Astrocyte (in vitro differentiated cells and primary cell): ENCODE results near the gene MTF1. TPM values are rescaled to one million over a fixed set of nuclear protein-coding genes. Genes with fewer than 3 reads are reported as not detected.

ENCODE experiments used
- DNase-seq: peaks from one replicate; pipeline ENCODE4 v3.0.0-alpha.2; 2010; ENCODE audit warnings: low read depth
- FAIRE-seq: peaks from 2 replicates; lab custom pipeline; 2011; peaks lifted over from hg19 to GRCh38; lab: Jason Lieb, UNC
- H2AFZ ChIP-seq: 2 replicates; pipeline ENCODE4 v1.6.0; 2012; ENCODE audit warnings: low read depth, low read length, inconsistent platforms
- H3K27ac ChIP-seq: 2 replicates; pipeline ENCODE4 v1.5.1; 2011; ENCODE audit warnings: low read depth, low read length, inconsistent platforms
- H3K27me3 ChIP-seq: 2 replicates; pipeline ENCODE4 v1.6.0; 2011; ENCODE audit warnings: low read length, inconsistent platforms; ENCODE audit not compliant: insufficient read depth
- H3K36me3 ChIP-seq: 2 replicates; pipeline ENCODE4 v1.5.1; 2011; ENCODE audit warnings: low read length, inconsistent platforms; ENCODE audit not compliant: insufficient read depth
- H3K4me1 ChIP-seq: 2 replicates; pipeline ENCODE4 v1.5.1; 2011; ENCODE audit warnings: low read length, inconsistent platforms; ENCODE audit not compliant: insufficient read depth
- H3K4me2 ChIP-seq: 2 replicates; pipeline ENCODE4 v1.6.0; 2012; ENCODE audit warnings: low read length, inconsistent platforms
- H3K4me3 ChIP-seq: 2 replicates; pipeline ENCODE4 v1.5.1; 2011; ENCODE audit warnings: low read depth, mild to moderate bottlenecking, low read length, inconsistent platforms; ENCODE audit not compliant: insufficient read depth
- H3K79me2 ChIP-seq: 2 replicates; pipeline ENCODE4 v1.6.0; 2012; ENCODE audit warnings: mild to moderate bottlenecking, low read length, inconsistent platforms; ENCODE audit not compliant: insufficient read depth
- H3K9ac ChIP-seq: 2 replicates; pipeline ENCODE4 v1.6.0; 2012; ENCODE audit warnings: mild to moderate bottlenecking, low read length, inconsistent platforms
- H3K9me3 ChIP-seq: 2 replicates; pipeline ENCODE4 v1.5.1; 2012; ENCODE audit warnings: low read depth, mild to moderate bottlenecking, low read length, inconsistent platforms; ENCODE audit not compliant: insufficient read depth
- H4K20me1 ChIP-seq: 2 replicates; pipeline ENCODE4 v1.6.0; 2012; ENCODE audit warnings: low read length, inconsistent platforms; ENCODE audit not compliant: insufficient read depth
- H3K27ac Mint-ChIP-seq: one replicate; pipeline ENCODE4 v1.8.0; 2021; ENCODE audit warnings: mild to moderate bottlenecking, mixed read lengths; ENCODE audit not compliant: unreplicated experiment
- H3K27me3 Mint-ChIP-seq: one replicate; pipeline ENCODE4 v1.8.0; 2021; ENCODE audit warnings: low read depth, mixed read lengths; ENCODE audit not compliant: unreplicated experiment
- H3K36me3 Mint-ChIP-seq: one replicate; pipeline ENCODE4 v1.8.0; 2021; ENCODE audit warnings: low read depth, mixed read lengths; ENCODE audit not compliant: unreplicated experiment
- H3K4me1 Mint-ChIP-seq: one replicate; pipeline ENCODE4 v1.8.0; 2021; ENCODE audit warnings: low read depth, mixed read lengths; ENCODE audit not compliant: unreplicated experiment
- H3K4me3 Mint-ChIP-seq: one replicate; pipeline ENCODE4 v1.8.0; 2021; ENCODE audit warnings: mild to moderate bottlenecking, moderate library complexity, mixed read lengths; ENCODE audit not compliant: unreplicated experiment
- H3K9me3 Mint-ChIP-seq: one replicate; pipeline ENCODE4 v1.8.0; 2021; ENCODE audit warnings: mild to moderate bottlenecking, mixed read lengths; ENCODE audit not compliant: unreplicated experiment
- CTCF ChIP-seq: IDR thresholded peaks from 2 replicates; pipeline ENCODE4 v1.5.1; 2011; ENCODE audit warnings: low read depth, mild to moderate bottlenecking, inconsistent platforms, low read length, moderate library complexity; ENCODE audit not compliant: insufficient read depth
- EZH2 ChIP-seq: IDR thresholded peaks from 2 replicates; pipeline ENCODE4 v1.6.1; 2012; ENCODE audit warnings: mild to moderate bottlenecking, low read length, inconsistent platforms; ENCODE audit not compliant: insufficient read depth
- total RNA-seq: library from RNA; stranded (reverse); gene quantifications from 2 replicates; pipeline ENCODE4 v1.2.1, GENCODE V29; 2021

Gene MTF1
- total RNA-seq, 1 donor from 2014 or later, result 16.7 TPM

GRCh38 chr1:37851782-37852210, 7.6 kb downstream of the MTF1 start:
- Histone ChIP-seq H3K79me2 (peaks cover 89% of the 10 kb centered on the region), H3K9me3 (no peaks in the 10 kb centered on the region), H4K20me1 (peaks cover 68% of the 10 kb centered on the region), H3K4me2 (no peak overlapping the region), H3K36me3 (peaks cover 10% of the 10 kb centered on the region), H2AFZ (no peak overlapping the region), H3K4me1 (no peaks in the 10 kb centered on the region), H3K27me3 (no peaks in the 10 kb centered on the region), H3K9ac (no peak overlapping the region), H3K4me3 (no peak overlapping the region), H3K27ac (no peak overlapping the region)
- FAIRE-seq (no peak), DNase-seq (no peak)
- H3K4me1 Mint-ChIP-seq, result peaks cover 2% of the 10 kb centered on the region
- H3K27me3 Mint-ChIP-seq, result no peaks in the 10 kb centered on the region
- no peak overlapping the region for H3K4me3 Mint-ChIP-seq
- peaks cover 2% of the 10 kb centered on the region for H3K9me3 Mint-ChIP-seq
- TF ChIP-seq EZH2, result no peak
- TF ChIP-seq CTCF, result no peak
- no peak overlapping the region for H3K27ac Mint-ChIP-seq
- peaks cover 15% of the 10 kb centered on the region for H3K36me3 Mint-ChIP-seq

GRCh38 chr1:37851262-37851661, 8.1 kb downstream of the MTF1 start:
- Mint-ChIP-seq H3K27ac (no peak overlapping the region), H3K4me1 (peaks cover 3% of the 10 kb centered on the region), H3K4me3 (no peak overlapping the region), H3K27me3 (no peaks in the 10 kb centered on the region), H3K36me3 (peaks cover 15% of the 10 kb centered on the region), H3K9me3 (peaks cover 2% of the 10 kb centered on the region)
- Histone ChIP-seq H3K27me3 (no peaks in the 10 kb centered on the region), H3K79me2 (peaks cover 91% of the 10 kb centered on the region), H4K20me1 (peaks cover 72% of the 10 kb centered on the region), H2AFZ (no peak overlapping the region), H3K4me2 (no peak overlapping the region), H3K4me1 (no peaks in the 10 kb centered on the region), H3K27ac (no peak overlapping the region), H3K9ac (no peak overlapping the region), H3K9me3 (no peaks in the 10 kb centered on the region), H3K36me3 (peaks cover 7% of the 10 kb centered on the region), H3K4me3 (no peak overlapping the region)
- TF ChIP-seq EZH2 (no peak), CTCF (no peak)
- DNase-seq, result no peak
- no peak for FAIRE-seq

GRCh38 chr1:37850352-37850955, 8.9 kb downstream of the MTF1 start:
- no peaks in the 10 kb centered on the region for H3K27me3 ChIP-seq
- H3K27ac Mint-ChIP-seq, result no peak overlapping the region
- H3K4me3 ChIP-seq, result no peak overlapping the region
- H3K9ac ChIP-seq, result no peak overlapping the region
- H3K4me1 ChIP-seq, result no peaks in the 10 kb centered on the region
- DNase-seq (no peak), FAIRE-seq (no peak)
- no peak overlapping the region for H3K4me2 ChIP-seq
- H3K9me3 ChIP-seq, result no peaks in the 10 kb centered on the region
- peaks cover 2% of the 10 kb centered on the region for H3K9me3 Mint-ChIP-seq
- H4K20me1 ChIP-seq, result peaks cover 77% of the 10 kb centered on the region
- peaks cover 15% of the 10 kb centered on the region for H3K36me3 Mint-ChIP-seq
- H3K27me3 Mint-ChIP-seq, result no peaks in the 10 kb centered on the region
- no peak overlapping the region for H3K4me3 Mint-ChIP-seq
- H3K36me3 ChIP-seq, result peaks cover 7% of the 10 kb centered on the region
- peaks cover 90% of the 10 kb centered on the region for H3K79me2 ChIP-seq
- H2AFZ ChIP-seq, result no peak overlapping the region
- no peak for TF ChIP-seq CTCF
- TF ChIP-seq EZH2, result no peak
- no peak overlapping the region for H3K27ac ChIP-seq
- peaks cover 3% of the 10 kb centered on the region for H3K4me1 Mint-ChIP-seq
